Measurements from ENCODE around the gene ACE2.

Gene ACE2

DNA sequence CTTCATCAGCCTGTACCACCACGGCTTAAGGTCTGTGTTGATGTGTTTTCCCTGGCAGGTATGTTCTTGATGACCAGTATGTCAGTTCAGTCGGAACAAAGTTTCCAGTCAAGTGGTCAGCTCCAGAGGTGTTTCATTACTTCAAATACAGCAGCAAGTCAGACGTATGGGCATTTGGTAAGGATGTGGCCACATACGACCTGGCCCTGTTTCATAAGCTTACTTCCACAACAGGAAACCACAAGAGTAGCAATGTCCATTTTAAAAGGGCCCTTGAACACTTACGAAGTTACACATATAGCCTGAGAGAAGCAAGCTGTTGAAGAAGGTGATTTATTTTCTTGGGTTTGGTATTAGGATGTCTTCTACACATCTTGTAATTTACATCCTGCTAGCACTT lies 54.0 kb downstream of the ACE2 start:
- Histone ChIP-seq H3K4me1 (no peaks in the 10 kb centered on the region), H2AFZ (no peak overlapping the region), H3K9me3 (ENCODE audit: control insufficient read depth, low read length) (no peaks in the 10 kb centered on the region), H3K9ac (no peak overlapping the region), H3K4me3 (ENCODE audit: low read depth, low read length) (no peak overlapping the region), H3K79me2 (no peaks in the 10 kb centered on the region), H3K36me3 (ENCODE audit: control insufficient read depth, insufficient read depth, low read length) (no peaks in the 10 kb centered on the region), H3K4me2 (ENCODE audit: low read length) (no peak overlapping the region), H3K27ac (no peak overlapping the region), H3K27me3 (ENCODE audit: control insufficient read depth, insufficient read depth, low read length) (no peaks in the 10 kb centered on the region)
- TF ChIP-seq CTCF (IDR thresholded peaks at IDR 0.05), result no peak

- H3K4me3 ChIP-seq (ENCODE audit: low read depth, low read length), result no peak overlapping the region
- no peak overlapping the region for H3K9ac ChIP-seq
These were observed 70.4 kb downstream of the ACE2 start for GRCh38 chrX:15530318-15530717.

GRCh38 chrX:15529165-15529564 lies 71.6 kb downstream of the ACE2 start:
- H3K27ac ChIP-seq, result no peak overlapping the region
- no peak for TF ChIP-seq CTCF (IDR thresholded peaks at IDR 0.05)
- no peak overlapping the region for H3K9ac ChIP-seq
- H3K9me3 ChIP-seq (ENCODE audit: control insufficient read depth, low read length), result no peaks in the 10 kb centered on the region
- no peaks in the 10 kb centered on the region for H3K27me3 ChIP-seq (ENCODE audit: control insufficient read depth, insufficient read depth, low read length)
- H3K4me3 ChIP-seq (ENCODE audit: low read depth, low read length), result no peak overlapping the region
- H3K36me3 ChIP-seq (ENCODE audit: control insufficient read depth, insufficient read depth, low read length), result no peaks in the 10 kb centered on the region
- H3K4me2 ChIP-seq (ENCODE audit: low read length), result no peak overlapping the region
- H3K4me1 ChIP-seq, result no peaks in the 10 kb centered on the region
- H3K79me2 ChIP-seq, result no peaks in the 10 kb centered on the region
- H2AFZ ChIP-seq, result no peak overlapping the region

More at GRCh38 chrX:15530318-15530717, 70.4 kb downstream of the ACE2 start:
- no peaks in the 10 kb centered on the region for H3K9me3 ChIP-seq (ENCODE audit: control insufficient read depth, low read length)
- no peak overlapping the region for H3K4me2 ChIP-seq (ENCODE audit: low read length)
- H3K79me2 ChIP-seq, result no peaks in the 10 kb centered on the region
- H2AFZ ChIP-seq, result no peak overlapping the region
- no peak for TF ChIP-seq CTCF (IDR thresholded peaks at IDR 0.05)
- no peaks in the 10 kb centered on the region for H3K36me3 ChIP-seq (ENCODE audit: control insufficient read depth, insufficient read depth, low read length)
- no peak overlapping the region for H3K27ac ChIP-seq
- no peaks in the 10 kb centered on the region for H3K27me3 ChIP-seq (ENCODE audit: control insufficient read depth, insufficient read depth, low read length)
- no peaks in the 10 kb centered on the region for H3K4me1 ChIP-seq

DNA sequence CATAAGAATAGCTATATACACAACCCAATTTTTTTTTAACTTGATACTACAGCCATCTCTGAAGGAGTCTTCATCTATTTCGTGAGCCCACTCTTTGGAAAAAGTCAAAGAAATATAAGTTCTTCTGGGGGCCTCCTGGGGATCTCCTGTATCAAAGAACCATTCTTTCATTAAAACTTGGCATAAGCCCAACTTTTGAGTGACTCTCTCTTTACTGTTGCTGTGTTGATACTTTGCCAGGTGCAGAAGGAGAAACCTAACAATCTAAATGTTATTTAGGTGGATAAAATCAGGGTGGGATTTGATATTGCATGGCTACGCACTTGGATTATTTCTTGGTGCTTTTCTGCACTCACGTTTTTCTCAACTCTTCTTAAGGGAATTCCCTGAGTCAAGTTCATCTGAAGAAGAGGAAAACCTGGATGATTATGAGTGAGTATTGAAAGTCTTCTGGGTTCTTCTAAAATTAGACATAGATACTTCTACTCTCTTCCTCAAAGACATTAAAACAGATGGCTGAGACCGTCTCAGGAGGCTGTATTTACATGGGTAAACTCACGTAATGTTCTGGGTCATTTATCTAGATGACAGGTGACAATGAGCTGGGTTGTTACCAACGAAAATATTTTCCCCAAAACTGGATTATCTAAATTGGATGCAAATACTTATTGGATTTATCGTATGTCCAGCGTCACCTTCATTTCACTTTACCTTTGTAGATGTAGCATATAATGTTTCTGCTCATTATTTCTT lies 74.9 kb downstream of the ACE2 start:
- H3K9me3 ChIP-seq (ENCODE audit: control insufficient read depth, low read length), result no peaks in the 10 kb centered on the region
- H3K27ac ChIP-seq, result no peak overlapping the region
- H3K27me3 ChIP-seq (ENCODE audit: control insufficient read depth, insufficient read depth, low read length), result no peaks in the 10 kb centered on the region
- H3K4me2 ChIP-seq (ENCODE audit: low read length), result no peak overlapping the region
- no peak overlapping the region for H3K9ac ChIP-seq
- no peaks in the 10 kb centered on the region for H3K79me2 ChIP-seq
- H3K4me1 ChIP-seq, result no peaks in the 10 kb centered on the region
- no peak for TF ChIP-seq CTCF (IDR thresholded peaks at IDR 0.05)
- no peaks in the 10 kb centered on the region for H3K36me3 ChIP-seq (ENCODE audit: control insufficient read depth, insufficient read depth, low read length)
- H3K4me3 ChIP-seq (ENCODE audit: low read depth, low read length), result no peak overlapping the region
- no peak overlapping the region for H2AFZ ChIP-seq

DNA sequence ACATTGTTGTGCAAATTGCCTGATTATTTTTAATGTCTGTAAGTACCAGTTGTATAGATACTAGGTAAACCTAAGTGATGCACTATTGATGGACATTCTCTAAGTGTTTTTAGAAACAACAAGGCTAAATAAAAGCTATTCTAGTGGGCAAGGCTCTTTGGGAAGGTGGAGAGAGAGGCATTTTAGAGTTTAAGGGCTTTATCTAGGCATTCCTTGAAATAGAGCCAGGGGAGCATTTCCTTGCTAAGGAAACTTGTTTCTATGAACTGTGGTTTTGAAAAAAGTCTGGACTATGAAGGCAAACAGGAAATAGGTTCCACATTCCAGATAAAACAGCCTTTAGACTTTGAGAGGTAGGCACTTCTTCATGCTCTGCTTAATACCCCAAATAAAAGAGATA lies 76.3 kb downstream of the ACE2 start:
- H3K4me3 ChIP-seq (ENCODE audit: low read depth, low read length), result no peak overlapping the region
- no peaks in the 10 kb centered on the region for H3K4me1 ChIP-seq
- no peak overlapping the region for H3K4me2 ChIP-seq (ENCODE audit: low read length)
- H3K9ac ChIP-seq, result no peak overlapping the region
- no peaks in the 10 kb centered on the region for H3K27me3 ChIP-seq (ENCODE audit: control insufficient read depth, insufficient read depth, low read length)
- no peak overlapping the region for H3K27ac ChIP-seq
- no peak overlapping the region for H2AFZ ChIP-seq
- H3K36me3 ChIP-seq (ENCODE audit: control insufficient read depth, insufficient read depth, low read length), result no peaks in the 10 kb centered on the region
- TF ChIP-seq CTCF (IDR thresholded peaks at IDR 0.05), result no peak
- H3K9me3 ChIP-seq (ENCODE audit: control insufficient read depth, low read length), result no peaks in the 10 kb centered on the region
- no peaks in the 10 kb centered on the region for H3K79me2 ChIP-seq

Measured in parathyroid adenoma (tissue), 2 donors.